ENCODE measurements around the gene AFF3. TPM values are rescaled to one million over a fixed set of nuclear protein-coding genes. Genes with fewer than 3 reads are reported as not detected.
A peak's percentile ranks its signal among the peaks of the same experiment; 100 is the strongest.
"Not testable (repeated sequence)": the region's sequence is repeated elsewhere in the genome, so short reads cannot be mapped to it uniquely, and the experiment has no call there.

The AFF3 gene
- total RNA-seq, 4 donors from 2014 or later: 2.1 to 7.3 (median 3.5) TPM

GRCh38 chr2:100104718-100105677 lies 37.4 kb downstream of the AFF3 start:
- intact Hi-C loops (cut with DNase I; ENCODE audit: low total_unique reads): no loop called here
- WGBS, 2 donors: 2 to 5% methylated on average over 22 to 29 of the region's 119 CpGs
- peak overlapping the region; percentile 40 for H3K4me3 ChIP-seq (ENCODE audit: low read depth, poor library complexity, severe bottlenecking)
- no peak for DNase-seq (ENCODE audit: low spot score in 2 of 2)
- TF ChIP-seq CTCF (IDR thresholded peaks at IDR 0.05): no peak
- no peak for TF ChIP-seq POLR2A (IDR thresholded peaks at IDR 0.05)

- H3K4me3 ChIP-seq (ENCODE audit: low read depth, poor library complexity, severe bottlenecking); DNase-seq (ENCODE audit: low spot score in 2 of 2); intact Hi-C loops (cut with DNase I; ENCODE audit: low total_unique reads): not testable (repeated sequence)
- WGBS, 2 donors: no CpG with 5 or more reads among the region's 60 CpGs
These were observed 38.1 kb downstream of the AFF3 start for GRCh38 chr2:100104265-100104664.

GRCh38 chr2:100103527-100104252 lies 38.7 kb downstream of the AFF3 start:
- intact Hi-C loops (cut with DNase I; ENCODE audit: low total_unique reads); DNase-seq (ENCODE audit: low spot score in 2 of 2); H3K4me3 ChIP-seq (ENCODE audit: low read depth, poor library complexity, severe bottlenecking): not testable (repeated sequence)
- WGBS, 2 donors: 24 to 38% methylated on average over 12 to 23 of the region's 39 CpGs

GRCh38 chr2:100102466-100103180 lies 39.8 kb downstream of the AFF3 start:
- DNase-seq (ENCODE audit: low spot score in 2 of 2); intact Hi-C loops (cut with DNase I; ENCODE audit: low total_unique reads); H3K4me3 ChIP-seq (ENCODE audit: low read depth, poor library complexity, severe bottlenecking): not testable (repeated sequence)
- 48 to 68% methylated on average over 2 to 4 of the region's 8 CpGs for WGBS, 2 donors

GRCh38 chr2:100098855-100099254 lies 43.5 kb downstream of the AFF3 start:
- DNase-seq (ENCODE audit: low spot score in 2 of 2); intact Hi-C loops (cut with DNase I; ENCODE audit: low total_unique reads): not testable (repeated sequence)

GRCh38 chr2:100097611-100098294 lies 44.6 kb downstream of the AFF3 start:
- intact Hi-C loops (cut with DNase I; ENCODE audit: low total_unique reads); H3K4me3 ChIP-seq (ENCODE audit: low read depth, poor library complexity, severe bottlenecking); DNase-seq (ENCODE audit: low spot score in 2 of 2): not testable (repeated sequence)
- WGBS, 2 donors: 100% methylated on average over 1 of the region's 7 CpGs; no CpG with 5 or more reads in 1 of the 2 donors

More at GRCh38 chr2:100098855-100099254, 43.5 kb downstream of the AFF3 start:
- H3K4me3 ChIP-seq (ENCODE audit: low read depth, poor library complexity, severe bottlenecking): not testable (repeated sequence)
- no CpG with 5 or more reads among the region's 8 CpGs for WGBS, 2 donors

- WGBS, 2 donors: 93 to 95% methylated on average over 8 to 10 of the region's 10 CpGs
- DNase-seq (ENCODE audit: low spot score in 2 of 2); intact Hi-C loops (cut with DNase I; ENCODE audit: low total_unique reads); H3K4me3 ChIP-seq (ENCODE audit: low read depth, poor library complexity, severe bottlenecking): not testable (repeated sequence)
These were observed 46.5 kb downstream of the AFF3 start for GRCh38 chr2:100095845-100096244.

GRCh38 chr2:100091807-100092206 lies 50.6 kb downstream of the AFF3 start:
- intact Hi-C loops (cut with DNase I; ENCODE audit: low total_unique reads); H3K4me3 ChIP-seq (ENCODE audit: low read depth, poor library complexity, severe bottlenecking); DNase-seq (ENCODE audit: low spot score in 2 of 2): not testable (repeated sequence)
- WGBS, 2 donors: 91 to 92% methylated on average over 5 of the region's 8 CpGs

GRCh38 chr2:100085744-100086143 lies 56.6 kb downstream of the AFF3 start:
- H3K4me3 ChIP-seq (ENCODE audit: low read depth, poor library complexity, severe bottlenecking); DNase-seq (ENCODE audit: low spot score in 2 of 2); intact Hi-C loops (cut with DNase I; ENCODE audit: low total_unique reads): not testable (repeated sequence)
- 88 to 90% methylated on average over 2 of the region's 2 CpGs for WGBS, 2 donors

- intact Hi-C loops (cut with DNase I; ENCODE audit: low total_unique reads); H3K4me3 ChIP-seq (ENCODE audit: low read depth, poor library complexity, severe bottlenecking); DNase-seq (ENCODE audit: low spot score in 2 of 2): not testable (repeated sequence)
- 56 to 64% methylated on average over 16 of the region's 17 CpGs for WGBS, 2 donors
These were observed 58.8 kb downstream of the AFF3 start for GRCh38 chr2:100083421-100084216.

GRCh38 chr2:100082302-100082978 lies 60.0 kb downstream of the AFF3 start:
- DNase-seq (ENCODE audit: low spot score in 2 of 2); intact Hi-C loops (cut with DNase I; ENCODE audit: low total_unique reads); H3K4me3 ChIP-seq (ENCODE audit: low read depth, poor library complexity, severe bottlenecking): not testable (repeated sequence)
- WGBS, 2 donors: 68 to 80% methylated on average over 1 of the region's 1 CpG

Measured in lower leg skin (tissue), 4 donors.